HG03520 (cell line): Measurements from ENCODE around the gene RABL6.
"Not testable (repeated sequence)": the region's sequence is repeated elsewhere in the genome, so short reads cannot be mapped to it uniquely, and the experiment has no call there.

Experiments used
- ATAC-seq: cut with Tn5 transposase; IDR thresholded peaks from one replicate; pipeline ENCODE4 v1.9.1; 2021; ENCODE audit warnings: mild to moderate bottlenecking, moderate library complexity; ENCODE audit not compliant: unreplicated experiment

Gene RABL6

GRCh38 chr9:136775191-136775590 is 32.6 kb upstream of the RABL6 start:
- no peak for ATAC-seq

- ATAC-seq = no peak
These were observed 30.8 kb upstream of the RABL6 start for GRCh38 chr9:136776947-136777346.

GRCh38 chr9:136777359-136777758 is 30.4 kb upstream of the RABL6 start:
- ATAC-seq = no peak

- no peak for ATAC-seq
These were observed 27.9 kb upstream of the RABL6 start for GRCh38 chr9:136779808-136780207.

- ATAC-seq = no peak
These were observed 25.3 kb upstream of the RABL6 start for GRCh38 chr9:136782452-136782851.

GRCh38 chr9:136784249-136784996 is 23.3 kb upstream of the RABL6 start:
- ATAC-seq = no peak

- no peak for ATAC-seq
These were observed 22.8 kb upstream of the RABL6 start for GRCh38 chr9:136784997-136785361.

GRCh38 chr9:136785565-136786355 is 22.0 kb upstream of the RABL6 start:
- not testable (repeated sequence) for ATAC-seq

- ATAC-seq = no peak
These were observed 21.3 kb upstream of the RABL6 start for GRCh38 chr9:136786451-136786850.

GRCh38 chr9:136786983-136787382 is 20.8 kb upstream of the RABL6 start:
- not testable (repeated sequence) for ATAC-seq

- ATAC-seq = no peak
These were observed 19.9 kb upstream of the RABL6 start for GRCh38 chr9:136787690-136788400.

GRCh38 chr9:136788644-136789522 is 18.9 kb upstream of the RABL6 start:
- ATAC-seq = not testable (repeated sequence)

GRCh38 chr9:136789523-136789937 is 18.2 kb upstream of the RABL6 start:
- ATAC-seq = no peak

GRCh38 chr9:136790640-136791515 is 16.9 kb upstream of the RABL6 start, which contains the start of gene TMEM141:
TMEM141 (plus strand) TSS chr9:136791344; CDS start chr9:136791371, 27 bp downstream.
- peak; percentile 82 for ATAC-seq

- ATAC-seq = peak; percentile 7
These were observed 16.1 kb upstream of the RABL6 start for GRCh38 chr9:136791516-136792276.

GRCh38 chr9:136792321-136793085 is 15.2 kb upstream of the RABL6 start:
- ATAC-seq = no peak

GRCh38 chr9:136793086-136793946 is 14.4 kb upstream of the RABL6 start:
- ATAC-seq = no peak
